ENCODE data around the gene GRK5. TPM values are rescaled to one million over a fixed set of nuclear protein-coding genes. Genes with fewer than 3 reads are reported as not detected.

The GRK5 gene
- total RNA-seq, 6 experiments from 2014 or later, result 9.7 to 16.8 (median 15.9) TPM

- Mint-ChIP-seq H3K27me3 (ENCODE audit: insufficient read depth) (peaks cover 13% of the 10 kb centered on the region), H3K9me3 (no peaks in the 10 kb centered on the region), H3K27ac (peak overlapping the region; percentile 95), H3K4me3 (peak overlapping the region; percentile 73), H3K4me1 (ENCODE audit: low read depth) (peaks cover 14% of the 10 kb centered on the region), H3K36me3 (ENCODE audit: low read depth) (peaks cover 10% of the 10 kb centered on the region; the same call in 1 of the 2 replicates)
- peak; percentile 96 for DNase-seq
- TF ChIP-seq, protein P1, sequence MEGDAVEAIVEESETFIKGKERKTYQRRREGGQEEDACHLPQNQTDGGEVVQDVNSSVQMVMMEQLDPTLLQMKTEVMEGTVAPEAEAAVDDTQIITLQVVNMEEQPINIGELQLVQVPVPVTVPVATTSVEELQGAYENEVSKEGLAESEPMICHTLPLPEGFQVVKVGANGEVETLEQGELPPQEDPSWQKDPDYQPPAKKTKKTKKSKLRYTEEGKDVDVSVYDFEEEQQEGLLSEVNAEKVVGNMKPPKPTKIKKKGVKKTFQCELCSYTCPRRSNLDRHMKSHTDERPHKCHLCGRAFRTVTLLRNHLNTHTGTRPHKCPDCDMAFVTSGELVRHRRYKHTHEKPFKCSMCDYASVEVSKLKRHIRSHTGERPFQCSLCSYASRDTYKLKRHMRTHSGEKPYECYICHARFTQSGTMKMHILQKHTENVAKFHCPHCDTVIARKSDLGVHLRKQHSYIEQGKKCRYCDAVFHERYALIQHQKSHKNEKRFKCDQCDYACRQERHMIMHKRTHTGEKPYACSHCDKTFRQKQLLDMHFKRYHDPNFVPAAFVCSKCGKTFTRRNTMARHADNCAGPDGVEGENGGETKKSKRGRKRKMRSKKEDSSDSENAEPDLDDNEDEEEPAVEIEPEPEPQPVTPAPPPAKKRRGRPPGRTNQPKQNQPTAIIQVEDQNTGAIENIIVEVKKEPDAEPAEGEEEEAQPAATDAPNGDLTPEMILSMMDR (IDR thresholded peaks at IDR 0.05), result no peak
Observed at GRCh38 chr10:119401671-119402395, 194.5 kb downstream of the GRK5 start.

DNA sequence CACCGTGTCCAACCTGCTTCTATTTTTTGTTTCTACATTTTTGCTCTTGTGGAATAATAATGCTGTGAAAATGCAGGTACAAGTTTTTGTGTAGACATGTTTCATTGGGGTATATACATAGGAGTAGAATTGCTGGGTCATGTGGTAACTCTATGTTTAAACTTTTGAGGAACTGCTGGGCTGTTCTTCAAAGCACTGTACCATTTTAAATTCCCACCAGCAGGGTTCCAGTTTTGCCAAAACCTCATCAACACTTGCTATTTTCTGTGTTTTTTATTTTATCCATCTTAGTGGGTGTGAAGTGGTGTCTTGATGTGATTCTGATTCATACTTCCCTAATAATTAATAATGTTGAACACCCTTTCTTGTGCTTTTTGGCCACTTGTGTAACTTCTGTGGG lies 196.6 kb downstream of the GRK5 start:
- no peak for DNase-seq
- Mint-ChIP-seq H3K9me3 (no peaks in the 10 kb centered on the region), H3K4me3 (no peak overlapping the region), H3K27ac (peak overlapping the region; percentile 16; the same call in 1 of the 2 replicates), H3K36me3 (ENCODE audit: low read depth) (peaks cover 6% of the 10 kb centered on the region; the same call in 1 of the 2 replicates), H3K27me3 (ENCODE audit: insufficient read depth) (peaks cover 11% of the 10 kb centered on the region), H3K4me1 (ENCODE audit: low read depth) (peaks cover 14% of the 10 kb centered on the region)
- TF ChIP-seq, protein P1 (IDR thresholded peaks at IDR 0.05), result peak; percentile 36

GRCh38 chr10:119404719-119405519 lies 197.5 kb downstream of the GRK5 start:
- no peak for DNase-seq
- H3K4me3 Mint-ChIP-seq, result no peak overlapping the region
- H3K27ac Mint-ChIP-seq, result no peak overlapping the region
- H3K4me1 Mint-ChIP-seq (ENCODE audit: low read depth), result peaks cover 14% of the 10 kb centered on the region
- TF ChIP-seq, protein P1 (IDR thresholded peaks at IDR 0.05), result no peak
- H3K9me3 Mint-ChIP-seq, result no peaks in the 10 kb centered on the region
- peaks cover 9% of the 10 kb centered on the region for H3K27me3 Mint-ChIP-seq (ENCODE audit: insufficient read depth)
- peaks cover 3% of the 10 kb centered on the region; the same call in 1 of the 2 replicates for H3K36me3 Mint-ChIP-seq (ENCODE audit: low read depth)

DNA sequence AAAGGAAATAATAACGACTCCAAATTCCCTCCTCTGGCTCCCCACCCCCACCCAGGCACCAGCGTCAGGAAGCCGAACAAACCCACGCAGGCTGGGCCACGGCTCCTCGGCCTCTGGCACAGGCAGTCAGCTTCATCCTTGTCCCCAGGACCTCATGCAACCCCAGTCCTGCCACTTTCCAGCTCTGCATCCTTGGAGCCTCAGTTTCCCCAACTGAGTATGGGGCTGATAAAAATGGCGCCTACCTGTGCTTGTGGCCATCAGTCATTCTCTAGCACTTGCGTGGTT lies 198.1 kb downstream of the GRK5 start:
- TF ChIP-seq, protein P1 (IDR thresholded peaks at IDR 0.05), result no peak
- Mint-ChIP-seq H3K4me3 (no peak overlapping the region), H3K27me3 (ENCODE audit: insufficient read depth) (peaks cover 4% of the 10 kb centered on the region), H3K36me3 (ENCODE audit: low read depth) (no peaks in the 10 kb centered on the region; the same call in 1 of the 2 replicates), H3K27ac (no peak overlapping the region), H3K9me3 (no peaks in the 10 kb centered on the region), H3K4me1 (ENCODE audit: low read depth) (peaks cover 14% of the 10 kb centered on the region)
- no peak for DNase-seq

- peaks cover 14% of the 10 kb centered on the region for H3K4me1 Mint-ChIP-seq (ENCODE audit: low read depth)
- H3K27me3 Mint-ChIP-seq (ENCODE audit: insufficient read depth), result peaks cover 4% of the 10 kb centered on the region
- H3K27ac Mint-ChIP-seq, result no peak overlapping the region
- H3K4me3 Mint-ChIP-seq, result no peak overlapping the region
- DNase-seq, result no peak
- TF ChIP-seq, protein P1 (IDR thresholded peaks at IDR 0.05), result no peak
- H3K36me3 Mint-ChIP-seq (ENCODE audit: low read depth), result no peaks in the 10 kb centered on the region
- no peaks in the 10 kb centered on the region for H3K9me3 Mint-ChIP-seq
Observed at GRCh38 chr10:119406137-119406536, 198.8 kb downstream of the GRK5 start.
